GM23248 (cell line): ENCODE results near the gene DCDC2. TPM values are rescaled to one million over a fixed set of nuclear protein-coding genes. Genes with fewer than 3 reads are reported as not detected.
"Not testable (repeated sequence)": the region's sequence is repeated elsewhere in the genome, so short reads cannot be mapped to it uniquely, and the experiment has no call there.

ENCODE experiments used
- DNase-seq: peaks from one replicate; pipeline ENCODE4 v3.0.0-alpha.2; 2015
- H2AFZ ChIP-seq: fragments of 200-600 bp; sonication (generic); 2 replicates; pipeline ENCODE4 v1.6.1; 2016; ENCODE audit warnings: antibody characterized with exemption
- H3F3A ChIP-seq: fragments of 200-600 bp; sonication (generic); 2 replicates; pipeline ENCODE4 v1.6.1; 2016; ENCODE audit warnings: mild to moderate bottlenecking, antibody characterized with exemption, mixed run types; ENCODE audit not compliant: insufficient read depth
- H3K27ac ChIP-seq: fragments of 200-600 bp; sonication (generic); 2 replicates; pipeline ENCODE4 v1.5.1; 2016; ENCODE audit warnings: mild to moderate bottlenecking
- H3K27me3 ChIP-seq: fragments of 200-600 bp; sonication (generic); replicated peaks from 2 replicates; pipeline ENCODE4 v1.6.1; 2016; ENCODE audit warnings: mild to moderate bottlenecking; ENCODE audit not compliant: insufficient read depth
- H3K36me3 ChIP-seq: fragments of 200-600 bp; sonication (generic); 2 replicates; pipeline ENCODE4 v1.6.1; 2016; ENCODE audit warnings: low read depth, mild to moderate bottlenecking
- H3K4me1 ChIP-seq: fragments of 200-600 bp; sonication (generic); 2 replicates; pipeline ENCODE4 v1.6.1; 2016; ENCODE audit warnings: mild to moderate bottlenecking; ENCODE audit not compliant: insufficient read depth
- H3K4me2 ChIP-seq: fragments of 200-600 bp; sonication (generic); one replicate; pipeline ENCODE4 v1.6.1; 2016; ENCODE audit warnings: mild to moderate bottlenecking; ENCODE audit not compliant: unreplicated experiment
- H3K4me3 ChIP-seq: fragments of 200-600 bp; sonication (generic); 2 replicates; pipeline ENCODE4 v1.5.1; 2016; ENCODE audit warnings: mild to moderate bottlenecking
- H3K79me2 ChIP-seq: fragments of 200-600 bp; sonication (generic); 2 replicates; pipeline ENCODE4 v1.6.1; 2016; ENCODE audit warnings: mild to moderate bottlenecking; ENCODE audit not compliant: insufficient read depth
- H3K9ac ChIP-seq: fragments of 200-600 bp; sonication (generic); 2 replicates; pipeline ENCODE4 v1.6.1; 2016; ENCODE audit warnings: mild to moderate bottlenecking
- H3K9me2 ChIP-seq: fragments of 200-600 bp; sonication (generic); 2 replicates; pipeline ENCODE4 v1.6.1; 2016; ENCODE audit warnings: mixed run types, mild to moderate bottlenecking, moderate library complexity; ENCODE audit not compliant: insufficient read depth
- H3K9me3 ChIP-seq: fragments of 200-600 bp; sonication (generic); one replicate; pipeline ENCODE4 v1.6.1; 2017; ENCODE audit warnings: low read depth
- H4K20me1 ChIP-seq: fragments of 200-600 bp; sonication (generic); 2 replicates; pipeline ENCODE4 v1.6.0; 2016; ENCODE audit not compliant: insufficient read depth
- EZH2 ChIP-seq: fragments of 200-600 bp; sonication (generic); IDR thresholded peaks from 2 replicates; pipeline ENCODE4 v1.6.1; 2018; ENCODE audit warnings: antibody characterized with exemption, mild to moderate bottlenecking; ENCODE audit not compliant: insufficient read depth, poor library complexity, severe bottlenecking
- EZH2phosphoT487 ChIP-seq: fragments of 200-600 bp; sonication (generic); IDR thresholded peaks from 2 replicates; pipeline ENCODE4 v1.6.1; 2018; ENCODE audit warnings: antibody characterized with exemption, moderate library complexity, mild to moderate bottlenecking, low read depth; ENCODE audit not compliant: insufficient read depth
- WGBS, 2 experiments: methylation state at CpG; one replicate each; pipeline ENCODE4 v1.1.6; 2015 to 2017; ENCODE audit warnings: low lambda C conversion rate in 2 of 2, low coverage in 1 of 2; ENCODE audit errors: missing lambda C conversion rate in 2 of 2; 5-methylcytosine and 5-hydroxymethylcytosine counted together
- in situ Hi-C: fragments of 300-500 bp; cut with MboI; formaldehyde crosslinking; loops from 2 replicates; pipeline ENCODE4 v1.15.0; 2020
- polyA plus RNA-seq: library from polyadenylated mRNA; unstranded; fragments of >200 nt; fragmentation: Nextera tagmentation; extraction: Ambion mirVana; gene quantifications from 2 replicates; pipeline ENCODE4 v1.2.1, GENCODE V29; 2016
- total RNA-seq: library from RNA; depleted of rRNA; stranded (reverse); fragments of >200 nt; shearing (Covaris generic); gene quantifications from 2 replicates; pipeline ENCODE4 v1.2.3, GENCODE V29; 2014

DCDC2 gene
- total and polyA plus RNA-seq, 2 experiments from 2014 or later: not detected

DNA sequence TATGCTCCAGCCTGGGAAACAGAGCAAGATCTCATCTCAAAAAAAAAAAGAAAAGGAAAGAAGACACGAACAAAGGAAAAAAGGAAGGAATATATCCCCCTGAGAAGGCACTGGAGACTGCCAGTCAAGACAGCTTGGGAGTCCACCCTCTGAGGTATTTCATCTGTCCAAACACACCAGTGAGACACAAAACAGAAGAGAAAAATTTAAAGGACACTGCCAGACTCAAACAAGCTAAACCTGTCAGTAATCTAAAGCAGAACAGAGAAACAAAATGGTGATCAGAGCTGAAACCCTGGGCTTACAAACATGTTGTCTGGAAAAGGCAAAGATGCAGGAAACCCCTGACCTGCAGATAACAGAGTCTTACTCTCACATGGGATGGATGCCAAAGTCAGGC, 114.9 kb downstream of the DCDC2 start:
- no peaks in the 10 kb centered on the region for H3K79me2 ChIP-seq
- H3F3A ChIP-seq: no peaks in the 10 kb centered on the region
- no peaks in the 10 kb centered on the region for H4K20me1 ChIP-seq
- H3K4me3 ChIP-seq: no peak overlapping the region
- 0 to 5% methylated on average over 1 of the region's 1 CpG for WGBS, 2 experiments
- no peaks in the 10 kb centered on the region for H3K36me3 ChIP-seq
- H3K27me3 ChIP-seq: no peaks in the 10 kb centered on the region
- H2AFZ ChIP-seq: no peak overlapping the region
- H3K9ac ChIP-seq: no peak overlapping the region
- no peak for DNase-seq
- no peaks in the 10 kb centered on the region for H3K9me2 ChIP-seq
- in situ Hi-C loops: no loop called here
- H3K27ac ChIP-seq: no peak overlapping the region
- no peaks in the 10 kb centered on the region for H3K4me1 ChIP-seq
- no peak for TF ChIP-seq EZH2phosphoT487
- TF ChIP-seq EZH2: no peak
- H3K4me2 ChIP-seq: no peak overlapping the region
- H3K9me3 ChIP-seq: no peaks in the 10 kb centered on the region

DNA sequence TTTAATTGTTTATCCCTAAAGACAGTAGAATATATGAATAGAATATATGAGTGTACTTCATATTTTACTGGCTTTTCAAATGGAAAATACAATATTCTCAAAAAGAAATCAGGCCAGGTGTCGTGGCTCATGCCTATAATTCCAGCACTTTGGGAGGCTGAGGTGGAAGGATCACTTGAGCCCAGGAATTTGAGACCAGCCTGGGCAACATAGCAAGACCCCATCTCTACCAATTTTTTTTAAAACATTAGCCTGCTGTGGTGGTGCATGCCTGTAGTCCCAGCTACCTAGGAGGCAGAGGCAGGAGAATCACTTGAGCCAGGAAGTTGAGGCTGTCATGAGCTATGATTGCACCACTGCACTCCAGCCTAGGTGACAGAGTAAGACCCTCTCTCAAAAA, 116.1 kb downstream of the DCDC2 start:
- H2AFZ ChIP-seq, H3K9me3 ChIP-seq, H3F3A ChIP-seq, in situ Hi-C loops, H3K9ac ChIP-seq, H3K9me2 ChIP-seq, H3K4me1 ChIP-seq, H3K4me2 ChIP-seq, H4K20me1 ChIP-seq, H3K27ac ChIP-seq, DNase-seq, H3K4me3 ChIP-seq, H3K79me2 ChIP-seq, H3K27me3 ChIP-seq, H3K36me3 ChIP-seq: not testable (repeated sequence)
- 11 to 24% methylated on average over 1 of the region's 1 CpG for WGBS, 2 experiments

DNA sequence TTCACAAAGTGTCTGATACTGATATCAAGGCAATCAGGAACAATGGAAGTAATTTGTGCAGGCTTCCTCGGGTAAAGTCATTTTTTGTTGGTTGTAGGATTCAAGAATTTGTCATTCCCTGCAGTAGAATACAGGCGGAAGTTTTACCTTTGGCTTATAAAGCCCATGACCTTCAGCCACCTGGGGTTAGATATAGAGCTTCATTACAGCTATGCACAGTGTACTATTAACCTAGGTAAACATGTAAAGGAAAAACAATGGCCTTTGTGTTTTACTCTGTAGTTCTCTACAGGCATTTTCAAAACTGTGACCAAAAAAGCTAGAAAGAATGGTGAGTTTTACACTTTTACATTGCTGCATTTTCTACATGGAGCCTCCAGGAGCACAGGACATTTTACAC, 116.9 kb downstream of the DCDC2 start:
- H3K27me3 ChIP-seq: no peaks in the 10 kb centered on the region
- H4K20me1 ChIP-seq: no peaks in the 10 kb centered on the region
- H3K9ac ChIP-seq: no peak overlapping the region
- no peak overlapping the region for H2AFZ ChIP-seq
- no peaks in the 10 kb centered on the region for H3K79me2 ChIP-seq
- no peak overlapping the region for H3K4me3 ChIP-seq
- no peaks in the 10 kb centered on the region for H3K9me3 ChIP-seq
- no peaks in the 10 kb centered on the region for H3K36me3 ChIP-seq
- in situ Hi-C loops: no loop called here
- TF ChIP-seq EZH2: no peak
- no peak for TF ChIP-seq EZH2phosphoT487
- H3K27ac ChIP-seq: no peak overlapping the region
- no peak for DNase-seq
- H3K4me2 ChIP-seq: no peak overlapping the region
- 37 to 44% methylated on average over 2 of the region's 2 CpGs for WGBS, 2 experiments
- H3K9me2 ChIP-seq: no peaks in the 10 kb centered on the region
- no peaks in the 10 kb centered on the region for H3K4me1 ChIP-seq
- H3F3A ChIP-seq: no peaks in the 10 kb centered on the region; the same call in 1 of the 2 replicates

DNA sequence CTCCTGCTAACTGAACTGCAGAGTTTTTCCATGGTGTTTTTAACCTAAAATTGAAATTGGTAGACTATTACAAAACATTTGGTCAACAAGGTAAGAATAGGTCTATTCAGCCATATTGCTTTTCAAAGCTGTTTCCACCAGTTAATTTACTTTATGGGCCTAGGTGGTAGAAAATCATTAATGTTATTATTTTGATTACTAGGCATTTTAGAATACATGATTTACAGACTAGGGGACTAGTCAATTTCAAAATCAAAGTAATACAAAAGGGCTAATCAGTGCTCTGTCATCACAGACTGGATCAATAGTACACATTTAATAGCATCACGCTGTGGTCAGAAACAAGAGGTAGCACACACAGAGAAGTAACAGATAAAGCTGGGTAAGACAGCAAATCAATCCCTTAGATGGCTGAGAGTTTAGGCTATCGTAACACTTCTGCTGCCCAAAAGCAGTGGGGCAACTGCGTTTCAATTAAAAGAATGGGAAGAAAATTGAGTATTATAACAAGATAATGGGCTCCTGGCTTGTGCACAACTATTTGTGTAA, 117.4 kb downstream of the DCDC2 start:
- H3K4me1 ChIP-seq: no peaks in the 10 kb centered on the region
- no peaks in the 10 kb centered on the region; the same call in 1 of the 2 replicates for H3F3A ChIP-seq
- H3K9ac ChIP-seq: no peak overlapping the region
- H3K36me3 ChIP-seq: no peaks in the 10 kb centered on the region
- no peak overlapping the region for H3K27ac ChIP-seq
- no peak overlapping the region for H3K4me3 ChIP-seq
- no peak overlapping the region for H3K4me2 ChIP-seq
- H3K79me2 ChIP-seq: no peaks in the 10 kb centered on the region
- H3K9me3 ChIP-seq: no peaks in the 10 kb centered on the region
- H3K27me3 ChIP-seq: no peaks in the 10 kb centered on the region
- 65 to 75% methylated on average over 3 of the region's 3 CpGs for WGBS, 2 experiments
- H4K20me1 ChIP-seq: no peaks in the 10 kb centered on the region
- DNase-seq: no peak
- no peak overlapping the region for H2AFZ ChIP-seq
- H3K9me2 ChIP-seq: no peaks in the 10 kb centered on the region
- in situ Hi-C loops: no loop called here
- TF ChIP-seq EZH2phosphoT487 (no peak), EZH2 (no peak)

DNA sequence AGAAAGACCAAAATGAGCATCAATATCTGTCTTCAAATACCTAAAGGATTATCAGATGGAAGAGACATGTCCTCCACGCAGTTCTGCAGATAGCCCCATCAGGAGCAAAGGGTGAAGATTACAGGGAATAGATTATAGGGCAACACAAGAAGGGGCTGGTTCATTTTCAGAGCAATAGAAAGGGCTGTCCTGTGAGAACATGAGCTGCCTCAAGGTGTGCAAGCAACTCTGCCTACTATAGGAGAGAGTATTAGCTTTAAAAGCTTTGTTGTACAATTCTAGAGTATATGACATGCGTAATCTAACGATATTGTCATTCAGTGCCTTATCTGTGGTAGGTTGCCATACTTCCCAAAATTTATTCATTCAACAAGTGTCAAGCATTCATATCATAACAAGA, 119.2 kb downstream of the DCDC2 start:
- DNase-seq: no peak
- Histone ChIP-seq H2AFZ (no peak overlapping the region), H3K9me3 (no peaks in the 10 kb centered on the region), H3K4me3 (no peak overlapping the region), H3F3A (no peaks in the 10 kb centered on the region; the same call in 1 of the 2 replicates), H3K4me1 (no peaks in the 10 kb centered on the region), H4K20me1 (no peaks in the 10 kb centered on the region), H3K9me2 (no peaks in the 10 kb centered on the region), H3K27ac (no peak overlapping the region), H3K36me3 (no peaks in the 10 kb centered on the region), H3K4me2 (no peak overlapping the region), H3K9ac (no peak overlapping the region), H3K27me3 (no peaks in the 10 kb centered on the region), H3K79me2 (no peaks in the 10 kb centered on the region)
- WGBS, 2 experiments: 94% methylated on average over 3 of the region's 3 CpGs
- in situ Hi-C loops: no loop called here
- TF ChIP-seq EZH2phosphoT487: no peak
- no peak for TF ChIP-seq EZH2

DNA sequence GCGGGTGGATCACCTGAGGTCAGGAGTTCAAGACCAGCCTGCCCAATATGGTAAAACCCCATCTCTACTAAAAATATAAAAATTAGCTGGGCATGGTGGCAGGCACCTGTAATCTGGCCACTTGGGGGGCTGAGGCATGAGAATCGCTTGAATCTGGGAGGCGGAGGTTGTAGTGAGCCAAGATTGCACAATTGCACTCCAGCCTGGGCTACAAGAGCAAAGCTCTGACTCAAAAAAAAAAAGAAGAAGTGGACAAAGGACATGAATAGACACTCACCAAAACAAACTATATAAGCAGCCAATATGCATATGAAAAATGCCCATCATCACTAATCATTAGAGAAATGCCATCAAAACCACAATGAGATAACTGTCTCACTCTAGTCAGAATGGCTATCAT, 121.1 kb downstream of the DCDC2 start:
- in situ Hi-C loops, H4K20me1 ChIP-seq, H3F3A ChIP-seq, H2AFZ ChIP-seq, H3K79me2 ChIP-seq, H3K4me3 ChIP-seq, DNase-seq, H3K4me2 ChIP-seq, H3K9me3 ChIP-seq, H3K9me2 ChIP-seq, H3K36me3 ChIP-seq, H3K9ac ChIP-seq, H3K4me1 ChIP-seq, H3K27me3 ChIP-seq, H3K27ac ChIP-seq: not testable (repeated sequence)
- whole genome bisulfite sequencing, 2 experiments: 60 to 62% methylated on average over 3 of the region's 3 CpGs
